NCI-H2107 (cell line): ENCODE data around the gene PCSK6.
"Not testable (repeated sequence)": the region's sequence is repeated elsewhere in the genome, so short reads cannot be mapped to it uniquely, and the experiment has no call there.

Experiments
- DNase-seq: peaks from one replicate; lab custom pipeline; 2025; lab: John Stamatoyannopoulos, UW

Gene PCSK6

GRCh38 chr15:101429646-101430045 lies 59.9 kb downstream of the PCSK6 start:
- no peak for DNase-seq

GRCh38 chr15:101429191-101429590 lies 60.3 kb downstream of the PCSK6 start:
- DNase-seq = no peak

- no peak for DNase-seq
Measured at GRCh38 chr15:101428758-101429157, 60.7 kb downstream of the PCSK6 start.

GRCh38 chr15:101427606-101428487 lies 61.7 kb downstream of the PCSK6 start:
- no peak for DNase-seq

GRCh38 chr15:101426761-101427333 lies 62.7 kb downstream of the PCSK6 start:
- DNase-seq = no peak

- DNase-seq = no peak
Measured at GRCh38 chr15:101425787-101426365, 63.6 kb downstream of the PCSK6 start.

GRCh38 chr15:101424984-101425383 lies 64.5 kb downstream of the PCSK6 start:
- no peak for DNase-seq

GRCh38 chr15:101420232-101420631 lies 69.3 kb downstream of the PCSK6 start:
- no peak for DNase-seq

GRCh38 chr15:101416475-101416874 lies 73.0 kb downstream of the PCSK6 start:
- not testable (repeated sequence) for DNase-seq

GRCh38 chr15:101413239-101413638 lies 76.3 kb downstream of the PCSK6 start:
- DNase-seq = no peak

- DNase-seq = no peak
Measured at GRCh38 chr15:101411581-101411980, 77.9 kb downstream of the PCSK6 start.

GRCh38 chr15:101411085-101411484 lies 78.4 kb downstream of the PCSK6 start:
- DNase-seq = no peak

GRCh38 chr15:101410612-101411011 lies 78.9 kb downstream of the PCSK6 start:
- no peak for DNase-seq

GRCh38 chr15:101409621-101410020 lies 79.9 kb downstream of the PCSK6 start:
- DNase-seq = no peak

- no peak for DNase-seq
Measured at GRCh38 chr15:101407966-101408775, 81.3 kb downstream of the PCSK6 start.

GRCh38 chr15:101407439-101407838 lies 82.1 kb downstream of the PCSK6 start:
- DNase-seq = no peak

- no peak for DNase-seq
Measured at GRCh38 chr15:101406526-101407195, 82.8 kb downstream of the PCSK6 start.

GRCh38 chr15:101406036-101406435 lies 83.5 kb downstream of the PCSK6 start:
- no peak for DNase-seq

- DNase-seq = no peak
Measured at GRCh38 chr15:101404245-101404644, 85.3 kb downstream of the PCSK6 start.

- not testable (repeated sequence) for DNase-seq
Measured at GRCh38 chr15:101402883-101403282, 86.6 kb downstream of the PCSK6 start.

- DNase-seq = no peak
Measured at GRCh38 chr15:101401286-101401685, 88.2 kb downstream of the PCSK6 start.

- no peak for DNase-seq
Measured at GRCh38 chr15:101399431-101399830, 90.1 kb downstream of the PCSK6 start.
